HG03354 (cell line): Measurements from ENCODE around the gene MANBA.
"Not testable (repeated sequence)": the region's sequence is repeated elsewhere in the genome, so short reads cannot be mapped to it uniquely, and the experiment has no call there.

Source experiments
- ATAC-seq: cut with Tn5 transposase; IDR thresholded peaks from one replicate; pipeline ENCODE4 v1.9.1; 2021; ENCODE audit warnings: mild to moderate bottlenecking; ENCODE audit not compliant: unreplicated experiment, poor library complexity, severe bottlenecking

MANBA gene

GRCh38 chr4:102729486-102729885 lies 31.3 kb downstream of the MANBA start:
- ATAC-seq, result not testable (repeated sequence)

GRCh38 chr4:102726919-102727318 lies 33.8 kb downstream of the MANBA start:
- ATAC-seq, result not testable (repeated sequence)

GRCh38 chr4:102726068-102726467 lies 34.7 kb downstream of the MANBA start:
- ATAC-seq, result no peak

GRCh38 chr4:102725229-102725628 lies 35.5 kb downstream of the MANBA start:
- no peak for ATAC-seq

- ATAC-seq, result no peak
Measured at GRCh38 chr4:102723511-102723910, 37.3 kb downstream of the MANBA start.

- no peak for ATAC-seq
Measured at GRCh38 chr4:102722740-102723139, 38.0 kb downstream of the MANBA start.

- not testable (repeated sequence) for ATAC-seq
Measured at GRCh38 chr4:102718833-102719575, 41.8 kb downstream of the MANBA start.

- peak; percentile 47 for ATAC-seq
Measured at GRCh38 chr4:102717448-102718092, 43.2 kb downstream of the MANBA start.

- no peak for ATAC-seq
Measured at GRCh38 chr4:102715057-102715456, 45.7 kb downstream of the MANBA start.

GRCh38 chr4:102713774-102714173 lies 47.0 kb downstream of the MANBA start:
- ATAC-seq, result not testable (repeated sequence)

- no peak for ATAC-seq
Measured at GRCh38 chr4:102713096-102713495, 47.7 kb downstream of the MANBA start.

GRCh38 chr4:102710986-102711385 lies 49.8 kb downstream of the MANBA start:
- ATAC-seq, result no peak

- not testable (repeated sequence) for ATAC-seq
Measured at GRCh38 chr4:102709060-102709459, 51.7 kb downstream of the MANBA start.

GRCh38 chr4:102707150-102707549 lies 53.6 kb downstream of the MANBA start:
- ATAC-seq, result no peak

GRCh38 chr4:102705391-102705935 lies 55.3 kb downstream of the MANBA start:
- ATAC-seq, result no peak

- ATAC-seq, result no peak
Measured at GRCh38 chr4:102696758-102697157, 64.0 kb downstream of the MANBA start.

GRCh38 chr4:102694791-102695190 lies 66.0 kb downstream of the MANBA start:
- ATAC-seq, result no peak

GRCh38 chr4:102693861-102694260 lies 66.9 kb downstream of the MANBA start:
- no peak for ATAC-seq

- ATAC-seq, result no peak
Measured at GRCh38 chr4:102693262-102693850, 67.4 kb downstream of the MANBA start.

- no peak for ATAC-seq
Measured at GRCh38 chr4:102692474-102692873, 68.3 kb downstream of the MANBA start.

- ATAC-seq, result peak; percentile 40
Measured at GRCh38 chr4:102687982-102688433, 72.8 kb downstream of the MANBA start.
